Muscle of leg (tissue), 11 donors: ENCODE measurements around the gene SPEM3. TPM values are rescaled to one million over a fixed set of nuclear protein-coding genes. Genes with fewer than 3 reads are reported as not detected.
A peak's percentile ranks its signal among the peaks of the same experiment; 100 is the strongest.

ENCODE experiments used
- DNase-seq: peaks from one replicate; pipeline ENCODE4 v3.0.0; 2013
- H3K27ac ChIP-seq: one replicate; pipeline ENCODE4 v1.5.1; 2013; ENCODE audit warnings: mild to moderate bottlenecking, low read length, control low read depth
- H3K27me3 ChIP-seq: one replicate; pipeline ENCODE4 v1.6.1; 2013; ENCODE audit warnings: low read length; ENCODE audit not compliant: control insufficient read depth, insufficient read depth
- H3K36me3 ChIP-seq: one replicate; pipeline ENCODE4 v1.6.1; 2013; ENCODE audit warnings: low read length; ENCODE audit not compliant: control insufficient read depth, insufficient read depth
- H3K4me1 ChIP-seq: one replicate; pipeline ENCODE4 v1.6.1; 2013; ENCODE audit warnings: low read length; ENCODE audit not compliant: control insufficient read depth, insufficient read depth
- H3K4me3 ChIP-seq: one replicate; pipeline ENCODE4 v1.5.1; 2013; ENCODE audit warnings: low read length, control low read depth
- H3K9me3 ChIP-seq: replicated peaks from 2 replicates; pipeline ENCODE4 v1.6.1; 2013; ENCODE audit warnings: low read depth, low read length; ENCODE audit not compliant: control insufficient read depth
- WGBS: methylation state at CpG from one replicate; pipeline ENCODE4 v1.1.5; 2013; ENCODE audit warnings: missing lambda C conversion rate; ENCODE audit not compliant: insufficient coverage; 5-methylcytosine and 5-hydroxymethylcytosine counted together
- polyA plus RNA-seq, 8 donors: library from polyadenylated mRNA; unstranded; fragments of 120-200 nt; gene quantifications; one replicate each; pipeline versions ENCODE4 v1.2.1 to v1.2.3, GENCODE V29; 2013; ENCODE audit warnings: inconsistent platforms in 1 of 8, low replicate concordance in 1 of 8; ENCODE audit not compliant: insufficient read length in 8 of 8, insufficient read depth in 1 of 8
- total RNA-seq: library from RNA; stranded (reverse); fragments of 120-200 nt; gene quantifications from one replicate; pipeline ENCODE4 v1.2.4, GENCODE V29; 2013

The SPEM3 gene
- total and polyA plus RNA-seq, 9 donors, result 0.26 TPM; not detected in 8

DNA sequence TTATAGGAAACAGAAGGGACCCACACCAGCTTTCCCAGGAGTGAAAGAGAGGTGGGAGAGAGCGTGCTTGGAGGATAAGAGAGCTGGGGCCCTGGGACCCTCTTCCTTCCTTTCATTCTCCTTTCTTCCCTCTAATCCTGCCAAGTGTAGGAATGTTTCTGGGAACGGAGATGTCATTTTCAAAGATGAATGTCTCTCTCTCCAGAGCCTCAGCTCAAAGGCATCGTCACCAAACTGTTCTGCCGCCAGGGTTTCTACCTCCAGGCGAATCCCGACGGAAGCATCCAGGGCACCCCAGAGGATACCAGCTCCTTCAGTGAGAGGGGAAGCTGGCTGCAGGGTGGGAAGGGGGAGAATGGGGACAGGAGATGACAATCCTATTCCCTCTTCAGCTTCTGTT lies 12.6 kb downstream of the SPEM3 start:
- Histone ChIP-seq H3K4me3 (no peak overlapping the region), H3K9me3 (no peaks in the 10 kb centered on the region), H3K36me3 (no peaks in the 10 kb centered on the region), H3K4me1 (peaks cover 81% of the 10 kb centered on the region), H3K27me3 (peaks cover 74% of the 10 kb centered on the region), H3K27ac (no peak overlapping the region)
- WGBS, result 20% methylated on average over 1 of the region's 7 CpGs
- no peak for DNase-seq

DNA sequence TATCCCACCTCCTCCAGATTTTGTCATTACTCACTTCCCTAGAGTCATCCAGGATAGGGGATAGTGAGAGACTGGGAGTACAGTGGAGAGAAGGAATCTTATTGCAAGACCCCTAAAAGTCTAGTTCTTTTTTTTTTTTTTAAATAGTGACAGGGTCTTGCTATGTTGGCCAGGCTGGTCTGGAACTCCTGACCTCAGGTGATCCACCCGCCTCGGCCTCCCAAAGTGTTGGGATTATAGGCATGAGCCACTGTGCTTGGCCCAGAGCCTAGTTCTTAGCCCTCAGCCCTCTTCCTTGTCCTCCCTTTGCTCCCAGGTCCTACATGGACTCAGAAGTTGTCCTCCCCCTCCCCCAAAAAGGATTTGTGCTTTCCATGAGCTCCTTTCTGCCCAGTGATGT lies 13.5 kb downstream of the SPEM3 start:
- Histone ChIP-seq H3K9me3 (no peaks in the 10 kb centered on the region), H3K36me3 (peaks cover 3% of the 10 kb centered on the region), H3K27me3 (peaks cover 76% of the 10 kb centered on the region), H3K4me1 (peaks cover 82% of the 10 kb centered on the region), H3K4me3 (no peak overlapping the region), H3K27ac (no peak overlapping the region)
- WGBS, result 88% methylated on average over 2 of the region's 2 CpGs
- no peak for DNase-seq

DNA sequence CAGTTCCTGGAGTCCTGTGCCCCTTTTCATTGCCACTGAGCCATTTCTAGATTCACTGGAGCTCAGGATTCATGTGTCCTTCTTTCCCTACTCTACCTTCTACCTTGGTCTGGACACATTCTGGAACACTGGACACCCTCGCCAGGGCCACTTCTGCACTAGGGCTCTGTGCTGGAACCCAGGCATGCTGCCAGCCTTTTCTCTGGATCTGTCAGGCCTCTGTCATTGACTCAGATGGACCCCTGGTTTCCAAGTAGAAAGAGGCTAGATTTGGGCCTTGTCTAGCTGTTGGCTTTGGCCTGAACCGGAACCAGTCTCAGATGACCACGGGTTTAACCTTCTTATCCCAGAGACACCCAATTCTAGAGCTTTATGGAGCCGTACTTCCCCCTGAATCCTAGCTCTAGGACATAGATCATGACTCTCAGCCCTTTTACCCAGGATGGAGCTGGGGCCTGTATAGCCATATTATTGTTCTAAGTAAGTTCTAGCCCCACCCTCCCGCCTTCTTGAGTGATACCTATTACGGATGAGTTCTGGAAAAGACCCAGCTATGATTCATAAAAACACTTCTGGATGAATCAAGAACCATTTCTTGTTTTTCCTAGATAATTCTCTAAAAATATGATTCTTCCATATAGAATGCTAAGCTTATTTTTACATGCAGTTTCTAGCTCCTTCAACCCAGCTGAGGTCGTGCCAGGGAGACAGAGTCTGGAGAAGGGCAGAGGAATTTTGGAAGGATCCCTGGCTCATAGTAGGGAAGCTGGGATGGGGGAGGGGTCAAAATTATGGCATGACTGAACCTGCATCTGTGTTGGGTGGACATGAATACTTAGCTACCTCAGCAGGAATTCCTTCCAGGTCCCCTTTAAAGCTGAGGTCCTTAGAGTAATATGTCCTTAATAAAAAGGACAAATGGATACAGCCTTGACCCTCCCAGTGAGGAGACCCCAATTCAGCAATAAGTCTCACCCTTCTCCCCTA lies 15.1 kb downstream of the SPEM3 start:
- Histone ChIP-seq H3K27ac (peak overlapping the region; percentile 90), H3K27me3 (peaks cover 71% of the 10 kb centered on the region), H3K36me3 (peaks cover 12% of the 10 kb centered on the region), H3K4me1 (peaks cover 68% of the 10 kb centered on the region), H3K9me3 (no peaks in the 10 kb centered on the region), H3K4me3 (no peak overlapping the region)
- no peak for DNase-seq
- 67% methylated on average over 3 of the region's 7 CpGs for WGBS

DNA sequence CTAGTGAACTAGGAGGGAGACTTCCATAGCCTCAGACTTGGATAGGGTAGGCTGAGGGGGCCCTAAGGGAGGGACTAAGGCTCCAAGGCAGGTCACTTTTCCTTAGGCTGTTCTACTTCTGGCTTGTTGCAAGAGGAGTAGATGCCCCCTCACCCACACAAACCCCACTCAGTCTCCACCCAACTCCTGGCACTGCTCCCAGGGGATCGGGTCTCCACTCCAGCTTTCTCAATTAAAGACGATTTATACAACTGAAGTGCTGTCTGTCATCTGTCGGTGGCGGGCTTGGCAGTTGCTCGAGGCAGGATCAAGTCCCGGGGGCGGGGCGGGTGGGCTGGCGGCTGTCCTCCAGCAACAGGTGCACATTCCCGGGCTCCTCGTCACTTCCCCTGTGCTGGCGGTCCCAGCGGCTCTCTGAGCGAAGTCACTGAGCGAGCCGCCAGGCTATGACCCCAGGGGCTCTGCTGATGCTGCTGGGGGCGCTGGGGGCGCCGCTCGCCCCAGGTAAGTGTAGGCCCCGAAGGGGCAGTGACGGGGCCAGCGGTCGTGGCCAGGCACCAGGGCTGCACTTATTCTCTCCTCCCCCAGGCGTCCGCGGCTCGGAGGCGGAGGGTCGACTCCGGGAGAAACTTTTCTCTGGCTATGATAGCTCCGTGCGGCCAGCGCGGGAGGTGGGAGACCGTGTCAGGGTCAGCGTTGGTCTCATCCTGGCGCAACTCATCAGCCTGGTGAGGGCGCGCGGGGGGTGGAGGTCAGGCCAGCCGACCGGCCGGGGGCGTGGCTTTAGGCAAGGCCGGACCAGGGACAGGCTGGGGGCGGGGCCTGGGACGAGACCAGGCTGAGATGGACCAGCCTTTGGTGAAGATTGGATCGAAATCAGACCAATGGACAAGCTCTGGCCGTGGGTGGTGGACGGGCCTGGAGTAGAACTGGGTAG lies 16.3 kb downstream of the SPEM3 start, which contains the start of gene CHRNB1:
Gene CHRNB1, plus strand, starts transcription at position 380 of the 937 bp plus-strand sequence. Its CDS starts 67 bp downstream, at position 447.
- no peaks in the 10 kb centered on the region for H3K9me3 ChIP-seq
- H3K27me3 ChIP-seq, result peaks cover 60% of the 10 kb centered on the region
- peak within 1 kb of the TSS; percentile 82 for H3K4me3 ChIP-seq
- DNase-seq, result peak; percentile 81
- peak within 1 kb of the TSS; percentile 99 for H3K27ac ChIP-seq
- 2% methylated on average over 46 of the region's 51 CpGs for WGBS
- peaks cover 63% of the 10 kb centered on the region for H3K4me1 ChIP-seq
- H3K36me3 ChIP-seq, result peaks cover 12% of the 10 kb centered on the region

DNA sequence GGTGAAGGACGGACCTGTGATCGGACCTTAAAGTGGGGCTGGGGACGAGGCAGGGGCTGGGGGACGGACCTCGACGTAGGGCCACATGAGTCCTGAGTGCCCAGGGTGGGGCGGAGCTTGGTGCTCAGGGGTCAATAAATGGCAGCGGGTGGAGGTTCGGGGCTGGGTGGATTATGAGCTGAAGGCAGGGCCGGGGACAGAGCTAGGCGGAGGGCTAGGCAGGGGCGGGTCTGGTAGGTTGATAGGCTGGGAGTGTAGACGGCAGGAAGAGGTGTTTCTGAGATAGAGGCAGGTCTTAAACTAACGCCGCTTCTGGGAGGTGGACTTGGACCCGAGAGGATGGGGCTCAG lies 16.9 kb downstream of the SPEM3 start:
- Histone ChIP-seq H3K36me3 (peaks cover 12% of the 10 kb centered on the region), H3K27me3 (peaks cover 53% of the 10 kb centered on the region), H3K27ac (peak overlapping the region; percentile 99), H3K4me1 (peaks cover 56% of the 10 kb centered on the region), H3K4me3 (peak overlapping the region; percentile 82), H3K9me3 (no peaks in the 10 kb centered on the region)
- WGBS, result 7% methylated on average over 13 of the region's 16 CpGs
- peak; percentile 44 for DNase-seq

DNA sequence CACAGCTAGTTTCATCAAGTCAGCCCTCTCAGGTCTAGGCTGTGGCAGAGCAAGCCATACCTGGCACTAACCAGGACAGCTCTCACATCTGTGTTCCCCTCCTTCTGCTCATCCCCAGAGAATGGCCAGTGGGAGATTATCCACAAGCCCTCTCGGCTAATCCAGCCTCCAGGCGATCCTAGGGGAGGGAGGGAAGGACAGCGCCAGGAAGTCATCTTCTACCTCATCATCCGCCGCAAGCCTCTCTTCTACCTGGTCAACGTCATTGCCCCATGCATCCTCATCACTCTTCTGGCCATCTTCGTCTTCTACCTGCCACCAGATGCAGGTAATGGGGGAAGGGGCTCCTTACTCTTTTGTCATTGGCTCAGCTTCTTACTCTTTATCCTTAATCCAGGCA lies 19.8 kb downstream of the SPEM3 start:
- H3K4me1 ChIP-seq, result peaks cover 37% of the 10 kb centered on the region
- no peak overlapping the region for H3K27ac ChIP-seq
- no peak overlapping the region for H3K4me3 ChIP-seq
- no peaks in the 10 kb centered on the region for H3K9me3 ChIP-seq
- DNase-seq, result no peak
- H3K36me3 ChIP-seq, result peaks cover 14% of the 10 kb centered on the region
- H3K27me3 ChIP-seq, result peaks cover 39% of the 10 kb centered on the region
- no CpG with 5 or more reads among the region's 7 CpGs for WGBS

DNA sequence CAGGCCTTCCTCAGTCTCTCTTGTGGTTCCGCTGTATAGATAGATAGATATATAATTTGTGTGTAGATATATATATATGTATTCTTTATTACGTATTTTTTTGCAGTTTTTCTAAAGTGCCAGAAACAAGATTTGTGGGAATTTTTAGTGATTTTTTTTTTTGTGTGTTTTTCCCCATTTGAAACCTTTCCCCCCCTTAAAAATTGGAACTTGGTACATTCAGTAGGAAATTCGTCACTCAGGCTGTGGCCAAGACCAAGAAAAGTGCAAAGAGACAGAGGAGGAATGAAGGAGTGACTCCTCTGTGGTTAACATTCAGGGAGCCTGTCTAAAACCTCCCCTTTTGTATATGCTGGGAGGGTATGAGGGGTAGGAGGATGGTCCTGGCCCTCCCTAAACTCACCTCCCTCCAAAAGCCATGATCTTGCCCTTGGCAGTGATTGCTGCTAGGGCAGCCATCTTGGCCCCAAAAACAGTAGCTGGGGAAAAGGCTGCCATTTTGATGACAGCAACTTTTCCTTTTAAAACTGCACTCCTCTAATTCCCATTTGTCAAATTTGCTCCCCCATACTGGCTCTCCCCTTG lies 31.4 kb downstream of the SPEM3 start:
- Histone ChIP-seq H3K27ac (no peak overlapping the region), H3K4me1 (peaks cover 12% of the 10 kb centered on the region), H3K9me3 (no peaks in the 10 kb centered on the region), H3K27me3 (no peaks in the 10 kb centered on the region), H3K4me3 (no peak overlapping the region), H3K36me3 (peaks cover 68% of the 10 kb centered on the region)
- no CpG with 5 or more reads among the region's 3 CpGs for WGBS
- no peak for DNase-seq

DNA sequence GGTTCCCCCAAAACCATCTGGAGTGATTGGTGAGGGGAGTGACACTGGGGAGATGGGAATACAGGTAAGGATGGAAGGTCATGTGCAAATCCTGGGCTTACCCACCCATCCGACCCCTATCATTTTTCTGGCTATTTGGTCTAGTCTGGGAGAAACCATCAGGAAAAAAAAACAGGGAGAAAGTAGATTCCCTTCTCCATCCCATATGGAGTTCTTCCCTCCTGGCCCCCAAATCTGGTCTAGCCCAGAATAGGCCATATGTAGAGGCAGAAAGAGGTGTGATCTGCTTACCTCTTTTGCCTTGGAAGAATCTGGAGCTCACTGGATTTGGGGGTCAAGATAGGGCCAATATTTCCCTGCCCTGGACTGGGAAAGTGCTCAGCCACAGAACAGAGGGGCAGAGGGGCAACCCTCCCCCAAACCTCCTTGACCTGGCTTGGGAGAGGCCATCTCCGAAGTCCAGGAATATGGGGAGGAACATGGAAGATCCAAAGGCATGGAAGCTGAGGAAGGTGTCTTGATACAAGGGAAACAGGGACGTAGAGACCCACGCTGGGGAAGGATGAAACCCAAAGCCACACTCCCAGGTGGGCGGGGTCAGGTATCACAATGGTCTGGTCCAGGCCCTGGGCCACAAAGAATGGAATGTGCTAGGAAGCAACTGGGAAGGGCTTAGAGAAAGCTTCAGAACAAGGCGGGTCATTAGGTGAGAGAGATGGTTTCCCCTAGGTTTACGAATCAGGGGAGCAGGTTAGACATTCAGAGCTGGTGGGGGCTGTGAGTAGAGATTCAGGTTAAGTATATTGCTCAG lies 32.4 kb downstream of the SPEM3 start:
- H3K9me3 ChIP-seq, result no peaks in the 10 kb centered on the region
- no peak overlapping the region for H3K27ac ChIP-seq
- no peak for DNase-seq
- H3K4me3 ChIP-seq, result no peak overlapping the region
- H3K4me1 ChIP-seq, result peaks cover 8% of the 10 kb centered on the region
- WGBS, result 97% methylated on average over 6 of the region's 7 CpGs
- H3K36me3 ChIP-seq, result peaks cover 71% of the 10 kb centered on the region
- H3K27me3 ChIP-seq, result no peaks in the 10 kb centered on the region
